VCaP (cell line): Measurements from ENCODE around the gene CNTNAP5.

Source experiments
- H3K27ac ChIP-seq: fragments of 450-650 bp; 2 replicates; pipeline ENCODE4 v1.5.1; 2017
- TF ChIP-seq, protein P1 (sequence below): fragments of 450-650 bp; conservative IDR thresholded peaks from 2 replicates; pipeline ENCODE4 v1.5.1; 2017; ENCODE audit warnings: mild to moderate bottlenecking, moderate library complexity

CNTNAP5 gene

DNA sequence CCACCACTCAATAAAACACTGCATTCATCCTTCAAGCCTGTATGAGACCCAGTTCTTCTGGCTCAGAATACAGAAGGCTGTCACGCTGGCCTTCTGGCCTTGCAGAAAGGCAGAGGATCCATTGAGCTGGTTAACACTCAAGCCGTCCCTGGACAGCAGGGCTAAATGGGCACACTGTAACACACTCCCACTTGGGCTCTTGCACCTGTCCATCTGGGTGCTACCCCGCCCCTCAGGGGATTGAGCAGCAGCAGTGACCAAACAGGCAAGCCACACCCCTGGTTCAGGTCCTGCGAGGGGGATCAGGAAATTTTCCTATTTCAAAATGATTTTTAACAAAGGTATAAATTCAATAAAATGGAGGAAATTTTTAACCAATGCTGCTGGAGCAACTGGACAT is 936.0 kb downstream of the CNTNAP5 start:
- no peak overlapping the region for H3K27ac ChIP-seq
- TF ChIP-seq, protein P1, sequence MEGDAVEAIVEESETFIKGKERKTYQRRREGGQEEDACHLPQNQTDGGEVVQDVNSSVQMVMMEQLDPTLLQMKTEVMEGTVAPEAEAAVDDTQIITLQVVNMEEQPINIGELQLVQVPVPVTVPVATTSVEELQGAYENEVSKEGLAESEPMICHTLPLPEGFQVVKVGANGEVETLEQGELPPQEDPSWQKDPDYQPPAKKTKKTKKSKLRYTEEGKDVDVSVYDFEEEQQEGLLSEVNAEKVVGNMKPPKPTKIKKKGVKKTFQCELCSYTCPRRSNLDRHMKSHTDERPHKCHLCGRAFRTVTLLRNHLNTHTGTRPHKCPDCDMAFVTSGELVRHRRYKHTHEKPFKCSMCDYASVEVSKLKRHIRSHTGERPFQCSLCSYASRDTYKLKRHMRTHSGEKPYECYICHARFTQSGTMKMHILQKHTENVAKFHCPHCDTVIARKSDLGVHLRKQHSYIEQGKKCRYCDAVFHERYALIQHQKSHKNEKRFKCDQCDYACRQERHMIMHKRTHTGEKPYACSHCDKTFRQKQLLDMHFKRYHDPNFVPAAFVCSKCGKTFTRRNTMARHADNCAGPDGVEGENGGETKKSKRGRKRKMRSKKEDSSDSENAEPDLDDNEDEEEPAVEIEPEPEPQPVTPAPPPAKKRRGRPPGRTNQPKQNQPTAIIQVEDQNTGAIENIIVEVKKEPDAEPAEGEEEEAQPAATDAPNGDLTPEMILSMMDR = no peak
